Right lobe of liver (tissue), 4 donors: ENCODE data around the gene MAGOH.

ENCODE experiments used
- POLR2A ChIP-seq: fragments of 450-650 bp; IDR thresholded peaks from one replicate; pipeline ENCODE4 v1.6.1; 2017; ENCODE audit warnings: antibody characterized with exemption, mild to moderate bottlenecking
- TF ChIP-seq, protein P1 (sequence below), 4 donors: fragments of 200-600 bp in 3 of 4; fragments of 450-650 bp in 1 of 4; IDR thresholded peaks; one replicate each; pipeline versions ENCODE4 v1.5.1 to v1.8.0; 2016 to 2022; ENCODE audit warnings: antibody characterized with exemption in 4 of 4, mild to moderate bottlenecking in 2 of 4
- donor health status: DM: no; HTN: no; CAD: no.
- donor health status: DM: no; HTN: no; CAD: no.
- donor health status: DM: no; HTN: yes; CAD: no.

DNA sequence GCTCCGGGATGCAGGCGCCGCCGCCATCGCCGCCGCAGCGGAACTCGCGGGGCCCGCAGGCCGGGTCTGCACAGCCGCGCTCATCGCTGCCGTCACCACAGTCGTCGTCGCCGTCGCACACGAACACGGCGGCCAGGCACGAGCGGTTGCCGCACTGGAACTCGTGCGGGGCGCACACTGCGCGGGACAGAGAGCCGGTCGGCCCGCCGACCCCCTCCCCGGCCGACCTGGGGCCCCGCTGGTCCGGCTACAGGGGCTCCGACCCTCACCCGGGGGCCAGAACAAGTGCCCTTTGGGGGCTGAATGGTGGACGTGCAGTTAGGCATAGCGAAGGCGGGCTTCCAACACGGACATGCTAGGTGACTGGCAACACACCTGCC lies 38.6 kb upstream of the MAGOH start:
- TF ChIP-seq, protein P1, sequence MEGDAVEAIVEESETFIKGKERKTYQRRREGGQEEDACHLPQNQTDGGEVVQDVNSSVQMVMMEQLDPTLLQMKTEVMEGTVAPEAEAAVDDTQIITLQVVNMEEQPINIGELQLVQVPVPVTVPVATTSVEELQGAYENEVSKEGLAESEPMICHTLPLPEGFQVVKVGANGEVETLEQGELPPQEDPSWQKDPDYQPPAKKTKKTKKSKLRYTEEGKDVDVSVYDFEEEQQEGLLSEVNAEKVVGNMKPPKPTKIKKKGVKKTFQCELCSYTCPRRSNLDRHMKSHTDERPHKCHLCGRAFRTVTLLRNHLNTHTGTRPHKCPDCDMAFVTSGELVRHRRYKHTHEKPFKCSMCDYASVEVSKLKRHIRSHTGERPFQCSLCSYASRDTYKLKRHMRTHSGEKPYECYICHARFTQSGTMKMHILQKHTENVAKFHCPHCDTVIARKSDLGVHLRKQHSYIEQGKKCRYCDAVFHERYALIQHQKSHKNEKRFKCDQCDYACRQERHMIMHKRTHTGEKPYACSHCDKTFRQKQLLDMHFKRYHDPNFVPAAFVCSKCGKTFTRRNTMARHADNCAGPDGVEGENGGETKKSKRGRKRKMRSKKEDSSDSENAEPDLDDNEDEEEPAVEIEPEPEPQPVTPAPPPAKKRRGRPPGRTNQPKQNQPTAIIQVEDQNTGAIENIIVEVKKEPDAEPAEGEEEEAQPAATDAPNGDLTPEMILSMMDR (IDR thresholded peaks at IDR 0.05): no peak
- no peak for TF ChIP-seq POLR2A
